ENCODE data around the gene INHBB.

GRCh38 chr2:120383631-120384340 is 37.9 kb downstream of the INHBB start:
- TF ChIP-seq CTCF (IDR thresholded peaks at IDR 0.05; ENCODE audit: poor library complexity, severe bottlenecking) (no peak), SMC3 (conservative IDR thresholded peaks at IDR 0.05; ENCODE audit: poor library complexity) (no peak), POLR2AphosphoS5 (IDR thresholded peaks at IDR 0.05) (no peak), RAD21 (conservative IDR thresholded peaks at IDR 0.05) (no peak), MXI1 (conservative IDR thresholded peaks at IDR 0.05; ENCODE audit: poor library complexity, severe bottlenecking) (no peak), REST (IDR thresholded peaks at IDR 0.05; ENCODE audit: borderline replicate concordance) (no peak), TAF1 (IDR thresholded peaks at IDR 0.05; ENCODE audit: low read depth) (no peak)

All from neural cell (in vitro differentiated cells).